ENCODE data around the gene CCDC88C. TPM values are rescaled to one million over a fixed set of nuclear protein-coding genes. Genes with fewer than 3 reads are reported as not detected.

The CCDC88C gene
- total and polyA plus RNA-seq, 8 donors, result 26.2 to 41.8 (median 31.6) TPM

GRCh38 chr14:91274796-91275195 lies 142.8 kb downstream of the CCDC88C start:
- H3K4me3 ChIP-seq, result no peak overlapping the region
- H3K9me3 ChIP-seq, result no peaks in the 10 kb centered on the region
- intact Hi-C loops (cut with DNase I), result no loop called here
- TF ChIP-seq CTCF (IDR thresholded peaks at IDR 0.05), result no peak
- H3K36me3 ChIP-seq, result peaks cover 0 to 77% of the 10 kb centered on the region in 2 donors
- no peak for ATAC-seq
- DNase-seq, result no peak
- H3K27me3 ChIP-seq, result no peaks in the 10 kb centered on the region
- peaks cover 0 to 14% of the 10 kb centered on the region in 2 donors for H3K4me1 ChIP-seq
- H3K27ac ChIP-seq, result no peak overlapping the region

- Histone ChIP-seq H3K27me3 (no peaks in the 10 kb centered on the region), H3K9me3 (no peaks in the 10 kb centered on the region), H3K27ac (peak overlapping the region in 1 of 2 donors; percentile 48), H3K4me3 (no peak overlapping the region), H3K4me1 (peaks cover 0 to 21% of the 10 kb centered on the region in 2 donors), H3K36me3 (peaks cover 0 to 72% of the 10 kb centered on the region in 2 donors)
- intact Hi-C loops (cut with DNase I), result no loop called here
- no peak for TF ChIP-seq CTCF (IDR thresholded peaks at IDR 0.05)
- peak; percentile 76 for ATAC-seq
- peak in 1 of 4 donors; percentile 53 for DNase-seq
These were observed 143.7 kb downstream of the CCDC88C start for GRCh38 chr14:91273885-91274273.

GRCh38 chr14:91273273-91273884 lies 144.2 kb downstream of the CCDC88C start:
- peak overlapping the region in 1 of 2 donors; percentile 48 for H3K27ac ChIP-seq
- intact Hi-C loops (cut with DNase I), result no loop called here
- peaks cover 0 to 68% of the 10 kb centered on the region in 2 donors for H3K36me3 ChIP-seq
- no peak for TF ChIP-seq CTCF (IDR thresholded peaks at IDR 0.05)
- no peaks in the 10 kb centered on the region for H3K9me3 ChIP-seq
- H3K27me3 ChIP-seq, result no peaks in the 10 kb centered on the region
- no peak for DNase-seq
- H3K4me1 ChIP-seq, result peaks cover 0 to 21% of the 10 kb centered on the region in 2 donors
- no peak for ATAC-seq
- H3K4me3 ChIP-seq, result no peak overlapping the region

GRCh38 chr14:91272341-91273272 lies 145.0 kb downstream of the CCDC88C start:
- Histone ChIP-seq H3K27me3 (no peaks in the 10 kb centered on the region), H3K36me3 (peaks cover 0 to 61% of the 10 kb centered on the region in 2 donors), H3K4me3 (no peak overlapping the region), H3K27ac (no peak overlapping the region), H3K9me3 (no peaks in the 10 kb centered on the region), H3K4me1 (peaks cover 0 to 21% of the 10 kb centered on the region in 2 donors)
- ATAC-seq (peak; percentile 44), DNase-seq (no peak)
- intact Hi-C loops (cut with DNase I), result no loop called here
- TF ChIP-seq CTCF (IDR thresholded peaks at IDR 0.05), result no peak

GRCh38 chr14:91271639-91272038 lies 146.0 kb downstream of the CCDC88C start:
- Histone ChIP-seq H3K27ac (no peak overlapping the region), H3K4me1 (peaks cover 0 to 21% of the 10 kb centered on the region in 2 donors), H3K9me3 (no peaks in the 10 kb centered on the region), H3K4me3 (no peak overlapping the region), H3K27me3 (no peaks in the 10 kb centered on the region), H3K36me3 (peaks cover 0 to 51% of the 10 kb centered on the region in 2 donors)
- no peak for TF ChIP-seq CTCF (IDR thresholded peaks at IDR 0.05)
- no peak for ATAC-seq
- no peak for DNase-seq
- intact Hi-C loops (cut with DNase I), result no loop called here

Measured in left lung (tissue), 10 donors.